ENCODE data around the gene ANKRD13C. TPM values are rescaled to one million over a fixed set of nuclear protein-coding genes. Genes with fewer than 3 reads are reported as not detected.

Gene ANKRD13C
- total and polyA plus RNA-seq, 2 donors (not counting 1 experiment from before 2014, with no cell fraction given): 19.4 to 30.2 TPM

DNA sequence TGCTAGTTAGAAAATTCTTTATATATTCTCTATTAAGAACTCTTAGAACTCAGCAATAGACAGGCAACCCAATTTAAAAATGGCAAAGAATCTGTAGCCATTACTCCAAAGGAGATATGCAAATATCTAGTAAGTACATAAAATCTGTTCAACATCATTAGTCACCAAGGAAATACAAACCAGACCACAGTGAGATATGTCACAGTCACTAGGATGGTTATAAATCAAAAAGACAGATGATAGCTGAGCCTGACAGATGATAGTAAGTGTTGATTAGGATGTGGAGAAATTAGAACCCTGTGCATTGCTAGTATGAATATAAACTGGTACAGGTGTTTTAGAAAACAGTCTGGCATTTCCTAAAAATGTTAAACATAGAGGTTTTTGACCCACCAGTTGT, 106.8 kb downstream of the ANKRD13C start:
- Histone ChIP-seq H3K79me2 (ENCODE audit: control insufficient read depth, insufficient read depth, low read length) (no peaks in the 10 kb centered on the region), H3K4me1 (ENCODE audit: control insufficient read depth, extremely low read depth, insufficient read depth, low read length) (no peaks in the 10 kb centered on the region), H2AFZ (ENCODE audit: low read length) (no peak overlapping the region), H3K9ac (ENCODE audit: insufficient read depth, low read length) (no peak overlapping the region), H3K4me3 (replicated peaks in 1 of 4; ENCODE audit: control extremely low read depth in 1 of 4, insufficient read depth in 1 of 4, low read depth in 3 of 4, low read length in 4 of 4) (no peak overlapping the region), H3K4me2 (ENCODE audit: extremely low read depth, insufficient read depth, low read length) (no peak overlapping the region), H3K27ac (ENCODE audit: insufficient read depth, low read length) (no peak overlapping the region), H3K27me3 (ENCODE audit: control insufficient read depth, insufficient read depth, low read length) (no peaks in the 10 kb centered on the region), H3K36me3 (ENCODE audit: control insufficient read depth, insufficient read depth, low read length) (peaks cover 10% of the 10 kb centered on the region), H4K20me1 (ENCODE audit: control insufficient read depth, extremely low read depth, insufficient read depth, low read length) (no peaks in the 10 kb centered on the region), H3K9me3 (ENCODE audit: control insufficient read depth, insufficient read depth, low read depth, low read length) (no peaks in the 10 kb centered on the region)
- DNase-seq (ENCODE audit: low read depth in 2 of 2): no peak
- TF ChIP-seq CTCF (conservative IDR thresholded peaks at IDR 0.05 in 1 of 2, IDR thresholded peaks at IDR 0.05 in 1 of 2; ENCODE audit: low read depth in 1 of 2, low read length in 2 of 2) (no peak), EZH2 (IDR thresholded peaks at IDR 0.05; ENCODE audit: low read length, missing control alignments) (no peak)

DNA sequence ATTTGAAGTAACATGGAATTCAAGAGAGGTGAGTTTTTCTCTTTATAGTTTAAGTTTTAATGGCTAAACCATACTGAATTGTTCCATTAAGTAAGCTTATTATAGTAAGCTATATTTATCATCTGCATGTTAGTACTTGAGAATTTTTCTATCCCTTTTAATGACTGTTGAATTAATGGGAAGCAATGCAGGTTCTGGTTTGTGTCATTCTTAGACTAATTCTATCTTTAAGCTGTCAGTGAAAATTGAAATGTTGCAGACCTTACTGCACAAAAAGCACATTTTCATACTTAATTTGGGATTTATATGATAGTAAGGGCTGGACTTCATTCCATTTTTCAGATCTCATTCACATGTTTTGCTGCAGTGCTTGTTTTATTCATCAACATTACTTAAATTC, 107.4 kb downstream of the ANKRD13C start:
- no peak overlapping the region for H3K4me2 ChIP-seq (ENCODE audit: extremely low read depth, insufficient read depth, low read length)
- H2AFZ ChIP-seq (ENCODE audit: low read length): no peak overlapping the region
- H3K4me3 ChIP-seq (replicated peaks in 1 of 4; ENCODE audit: control extremely low read depth in 1 of 4, insufficient read depth in 1 of 4, low read depth in 3 of 4, low read length in 4 of 4): no peak overlapping the region
- H3K4me1 ChIP-seq (ENCODE audit: control insufficient read depth, extremely low read depth, insufficient read depth, low read length): no peaks in the 10 kb centered on the region
- no peak for DNase-seq (ENCODE audit: low read depth in 2 of 2)
- H3K9me3 ChIP-seq (ENCODE audit: control insufficient read depth, insufficient read depth, low read depth, low read length): no peaks in the 10 kb centered on the region
- peaks cover 10% of the 10 kb centered on the region for H3K36me3 ChIP-seq (ENCODE audit: control insufficient read depth, insufficient read depth, low read length)
- no peaks in the 10 kb centered on the region for H3K27me3 ChIP-seq (ENCODE audit: control insufficient read depth, insufficient read depth, low read length)
- H3K9ac ChIP-seq (ENCODE audit: insufficient read depth, low read length): no peak overlapping the region
- H4K20me1 ChIP-seq (ENCODE audit: control insufficient read depth, extremely low read depth, insufficient read depth, low read length): no peaks in the 10 kb centered on the region
- TF ChIP-seq EZH2 (IDR thresholded peaks at IDR 0.05; ENCODE audit: low read length, missing control alignments) (no peak), CTCF (conservative IDR thresholded peaks at IDR 0.05 in 1 of 2, IDR thresholded peaks at IDR 0.05 in 1 of 2; ENCODE audit: low read depth in 1 of 2, low read length in 2 of 2) (no peak)
- H3K79me2 ChIP-seq (ENCODE audit: control insufficient read depth, insufficient read depth, low read length): no peaks in the 10 kb centered on the region
- no peak overlapping the region for H3K27ac ChIP-seq (ENCODE audit: insufficient read depth, low read length)

DNA sequence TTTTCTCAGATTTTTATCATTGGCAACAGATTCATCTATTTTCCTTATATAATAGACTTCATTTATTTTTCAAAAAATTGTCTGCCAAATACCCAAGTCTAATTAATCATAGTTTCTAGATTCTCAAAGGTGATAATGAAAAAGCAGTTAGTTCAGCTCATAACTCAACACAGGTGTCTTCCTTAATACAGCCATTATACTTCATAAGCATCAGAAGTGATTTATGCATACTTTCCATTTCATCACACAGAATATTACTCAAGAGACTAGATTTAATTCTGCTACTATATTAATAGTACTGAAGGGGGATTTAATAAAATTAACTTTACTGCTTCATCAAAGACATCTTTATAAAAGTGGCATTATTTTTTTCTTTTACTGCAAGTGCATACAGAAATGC, 114.6 kb downstream of the ANKRD13C start:
- no peaks in the 10 kb centered on the region for H3K79me2 ChIP-seq (ENCODE audit: control insufficient read depth, insufficient read depth, low read length)
- H4K20me1 ChIP-seq (ENCODE audit: control insufficient read depth, extremely low read depth, insufficient read depth, low read length): no peaks in the 10 kb centered on the region

More for the DNA sequence above, 114.6 kb downstream of the ANKRD13C start:
- H3K9ac ChIP-seq (ENCODE audit: insufficient read depth, low read length): no peak overlapping the region
- no peaks in the 10 kb centered on the region for H3K4me1 ChIP-seq (ENCODE audit: control insufficient read depth, extremely low read depth, insufficient read depth, low read length)
- H3K36me3 ChIP-seq (ENCODE audit: control insufficient read depth, insufficient read depth, low read length): peaks cover 12% of the 10 kb centered on the region
- no peaks in the 10 kb centered on the region for H3K9me3 ChIP-seq (ENCODE audit: control insufficient read depth, insufficient read depth, low read depth, low read length)
- no peak for TF ChIP-seq CTCF (conservative IDR thresholded peaks at IDR 0.05 in 1 of 2, IDR thresholded peaks at IDR 0.05 in 1 of 2; ENCODE audit: low read depth in 1 of 2, low read length in 2 of 2)
- TF ChIP-seq EZH2 (IDR thresholded peaks at IDR 0.05; ENCODE audit: low read length, missing control alignments): no peak
- H2AFZ ChIP-seq (ENCODE audit: low read length): no peak overlapping the region
- no peak overlapping the region for H3K4me3 ChIP-seq (replicated peaks in 1 of 4; ENCODE audit: control extremely low read depth in 1 of 4, insufficient read depth in 1 of 4, low read depth in 3 of 4, low read length in 4 of 4)
- H3K27ac ChIP-seq (ENCODE audit: insufficient read depth, low read length): no peak overlapping the region
- H3K4me2 ChIP-seq (ENCODE audit: extremely low read depth, insufficient read depth, low read length): no peak overlapping the region
- H3K27me3 ChIP-seq (ENCODE audit: control insufficient read depth, insufficient read depth, low read length): no peaks in the 10 kb centered on the region
- no peak for DNase-seq (ENCODE audit: low read depth in 2 of 2)

All from fibroblast of lung (primary cell).